HG03354 (cell line): ENCODE data around the gene ZXDC.

Experiments used
- ATAC-seq: cut with Tn5 transposase; IDR thresholded peaks from one replicate; pipeline ENCODE4 v1.9.1; 2021; ENCODE audit warnings: mild to moderate bottlenecking; ENCODE audit not compliant: unreplicated experiment, poor library complexity, severe bottlenecking

The ZXDC gene

DNA sequence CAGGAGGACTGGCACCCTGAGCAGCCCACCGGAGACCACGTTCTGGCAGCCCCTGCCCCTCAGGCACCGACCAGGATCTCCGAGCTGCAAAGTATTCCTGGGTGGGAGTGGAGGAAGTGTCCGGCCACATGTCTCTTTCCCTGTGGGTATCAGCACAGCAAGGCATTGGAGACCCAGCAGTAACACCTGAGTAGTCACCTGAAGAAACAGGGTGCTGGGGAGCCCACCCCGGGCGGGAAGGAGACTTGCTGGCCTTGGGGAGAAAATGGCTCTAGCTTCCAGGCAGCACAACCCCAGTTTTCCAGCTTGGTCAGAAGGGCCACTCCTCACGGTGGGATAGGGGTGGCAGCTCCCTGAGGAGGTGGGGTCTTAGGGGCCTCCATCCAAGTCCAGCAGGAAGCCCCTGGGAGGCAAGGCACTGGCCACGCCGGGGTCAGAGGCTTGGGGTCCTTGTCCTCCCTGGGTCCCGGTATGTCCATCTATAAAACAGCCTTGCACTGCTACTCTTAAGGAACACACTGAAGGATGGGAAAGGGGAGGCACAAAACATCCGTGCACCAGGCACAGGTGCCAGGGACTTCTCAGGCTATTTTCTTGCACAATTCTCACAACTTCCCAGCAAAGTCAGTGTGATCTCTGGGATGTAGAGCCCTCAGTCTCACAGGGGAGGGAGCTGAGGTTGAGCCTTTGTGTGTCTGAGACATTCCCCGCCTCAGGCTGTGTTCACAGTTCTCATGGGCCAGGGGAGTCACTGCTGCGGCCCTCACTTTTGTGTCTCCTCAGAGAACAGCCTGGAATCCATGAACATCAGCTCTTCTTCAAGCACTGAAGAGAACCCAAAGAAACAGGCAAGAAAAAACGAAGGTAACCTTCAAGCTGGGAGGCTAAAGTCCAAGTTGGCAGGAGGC, 69.0 kb downstream of the ZXDC start:
- no peak for ATAC-seq

GRCh38 chr3:126402666-126403302, 72.9 kb downstream of the ZXDC start:
- no peak for ATAC-seq

DNA sequence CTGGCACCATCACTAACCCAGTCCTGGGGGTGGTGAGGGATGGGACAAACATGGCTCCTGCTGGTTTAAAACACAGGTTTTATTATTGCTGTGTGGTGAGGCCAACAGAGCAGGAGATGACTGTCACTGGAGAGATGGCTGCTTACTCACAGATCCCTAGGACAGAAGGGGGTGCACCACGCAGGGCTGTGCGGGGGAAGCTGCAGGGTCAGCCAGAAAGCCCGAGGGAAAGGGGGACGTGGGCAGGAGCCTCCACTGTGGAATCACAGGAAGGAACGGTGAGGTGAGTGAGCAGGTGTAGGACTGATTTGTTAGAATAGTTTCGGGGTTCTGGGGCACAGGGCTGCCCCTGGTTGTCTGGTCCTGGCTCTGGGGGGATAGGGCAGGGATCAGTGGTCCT, 73.5 kb downstream of the ZXDC start:
- no peak for ATAC-seq

GRCh38 chr3:126401611-126402160, 74.0 kb downstream of the ZXDC start:
- no peak for ATAC-seq

GRCh38 chr3:126399756-126400155, 75.9 kb downstream of the ZXDC start:
- ATAC-seq: no peak

- ATAC-seq: no peak
These were observed 76.3 kb downstream of the ZXDC start for GRCh38 chr3:126399351-126399735.

- no peak for ATAC-seq
These were observed 77.0 kb downstream of the ZXDC start for GRCh38 chr3:126398423-126399350.

GRCh38 chr3:126397610-126398422, 77.9 kb downstream of the ZXDC start:
- no peak for ATAC-seq

DNA sequence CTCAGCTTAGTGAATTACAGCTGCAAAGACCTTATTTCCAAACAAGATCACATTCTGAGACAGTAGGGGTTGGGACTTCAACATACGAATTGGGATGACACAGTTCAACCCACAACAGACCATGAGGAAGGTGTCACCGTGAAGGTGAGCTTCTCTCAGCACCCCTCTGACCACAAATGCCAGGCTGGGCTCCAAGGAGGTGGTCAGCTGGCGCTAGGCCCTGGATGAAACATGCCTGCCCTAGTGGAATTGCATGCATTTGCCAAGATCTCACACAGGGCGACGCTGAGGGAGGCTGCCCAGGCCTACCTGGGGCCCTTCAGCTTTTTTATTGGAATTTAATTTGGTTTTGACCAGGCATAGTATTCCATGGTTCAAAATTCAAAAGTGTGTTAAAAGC, 79.2 kb downstream of the ZXDC start:
- no peak for ATAC-seq

- no peak for ATAC-seq
These were observed 79.7 kb downstream of the ZXDC start for GRCh38 chr3:126395846-126396513.

DNA sequence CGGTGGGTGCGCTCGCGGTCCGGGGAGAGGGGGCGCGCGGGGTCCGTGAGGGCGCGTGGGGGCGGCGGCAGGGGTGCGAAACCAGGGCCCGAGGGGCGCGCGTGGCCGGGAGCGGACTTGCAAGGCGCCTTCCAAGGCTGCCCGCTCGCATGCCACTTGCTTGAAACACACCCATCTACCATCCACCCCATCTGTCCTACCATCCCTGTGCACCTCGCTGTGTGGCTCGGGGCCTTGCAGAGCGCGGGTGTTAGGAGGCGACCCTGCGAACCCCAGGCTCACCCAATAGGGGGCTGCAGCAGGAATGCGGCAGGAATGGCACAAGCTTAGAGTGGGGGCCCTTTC, 80.7 kb downstream of the ZXDC start:
- no peak for ATAC-seq

DNA sequence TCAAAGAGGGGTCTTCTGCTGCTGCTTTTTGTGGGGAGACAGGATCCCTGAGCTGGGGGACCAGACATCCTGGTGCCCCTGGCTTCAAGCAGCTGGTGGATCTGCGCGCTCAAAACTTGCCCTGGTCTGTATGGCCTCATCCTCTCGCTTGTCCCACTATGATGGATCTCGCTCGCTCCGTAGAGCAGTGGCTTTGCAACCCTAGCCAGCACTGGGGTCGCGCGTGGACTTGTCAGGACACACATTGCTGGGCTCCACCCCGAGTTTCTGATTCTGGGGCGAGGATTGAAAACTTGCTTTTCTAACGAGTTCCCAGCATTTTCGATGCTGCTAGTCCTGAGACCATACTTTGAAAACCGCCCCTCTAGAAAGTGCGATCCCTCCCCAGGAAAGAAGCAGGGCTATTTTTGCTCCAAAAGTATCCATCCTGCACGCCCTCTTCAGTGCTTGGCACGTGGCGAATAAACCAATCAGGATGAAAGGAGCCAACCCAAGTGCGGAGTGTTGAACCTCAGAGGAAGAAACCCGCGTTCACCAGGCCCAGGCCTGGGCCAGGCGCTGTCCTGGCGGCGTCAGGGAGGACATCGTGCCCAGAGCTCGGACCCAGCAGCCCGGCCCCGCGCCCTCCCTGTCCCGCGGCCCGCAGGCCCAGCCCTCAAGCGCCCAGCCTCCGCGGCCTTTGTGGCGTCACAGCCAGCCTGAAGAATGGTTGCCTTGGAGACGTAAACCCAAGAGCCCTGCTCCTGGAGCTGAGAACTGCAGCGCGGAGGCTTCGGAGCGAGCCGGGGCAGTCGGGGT, 81.3 kb downstream of the ZXDC start, which contains the start of gene CFAP100:
Gene CFAP100 (plus strand): TSS at position 731 of the 798 bp plus-strand sequence. CDS start 1,092 bp downstream, outside the sequence.
- ATAC-seq: no peak

DNA sequence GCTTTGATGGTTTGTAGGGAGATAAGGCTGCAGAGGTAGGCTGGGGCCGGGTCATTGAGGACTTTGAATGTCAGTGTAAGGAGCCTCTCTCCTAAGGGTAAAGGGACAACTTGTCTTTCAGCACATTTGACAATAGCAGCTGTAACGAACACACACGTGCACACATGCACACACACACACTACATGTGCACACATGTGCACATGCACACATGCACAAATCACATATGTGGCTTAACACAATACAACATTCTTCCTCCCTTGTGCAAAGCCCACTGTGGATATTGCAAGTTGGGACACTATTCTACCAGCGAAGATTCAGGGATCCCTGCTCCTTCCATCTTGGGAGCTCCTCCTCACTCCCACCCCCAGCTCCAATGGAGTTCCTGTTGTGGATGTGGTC, 82.1 kb downstream of the ZXDC start:
- no peak for ATAC-seq

DNA sequence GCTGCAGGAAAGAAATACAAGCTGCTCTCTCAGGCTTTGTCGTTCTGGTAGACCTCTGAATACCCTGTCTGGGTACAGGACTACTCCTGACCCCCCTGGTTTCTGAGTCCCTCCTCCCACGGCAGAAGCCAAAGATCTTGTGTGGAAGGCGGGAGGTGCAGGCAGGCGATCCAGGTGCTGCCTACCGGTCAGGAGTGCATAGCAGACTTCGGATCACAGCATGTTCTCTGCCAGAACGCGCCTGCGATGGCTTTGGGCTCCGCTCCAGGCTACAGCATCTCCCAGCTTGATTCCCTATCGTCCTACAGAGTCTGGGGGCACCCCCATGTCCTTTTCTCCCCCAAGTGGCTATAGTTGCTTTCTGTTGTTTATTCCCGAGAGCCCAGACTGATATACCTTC, 83.4 kb downstream of the ZXDC start:
- no peak for ATAC-seq

DNA sequence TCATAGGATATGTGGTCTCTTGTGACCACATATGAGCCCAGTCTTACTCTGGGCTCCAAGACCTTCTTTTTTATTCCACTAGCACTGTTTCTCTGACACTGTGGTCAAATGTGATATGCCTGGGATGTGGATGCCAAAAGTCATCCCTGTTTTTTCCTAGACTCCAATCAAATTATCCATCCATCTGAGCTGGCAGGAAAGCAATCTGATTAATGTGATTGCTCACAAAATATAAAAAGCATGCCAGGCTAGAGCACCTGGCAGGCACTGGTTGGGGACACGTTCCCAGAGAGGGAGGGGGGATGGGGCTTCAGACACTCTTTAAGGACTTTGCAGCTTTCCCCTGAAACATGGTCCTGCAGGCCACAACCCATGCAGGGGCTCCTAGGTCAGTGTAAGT, 84.1 kb downstream of the ZXDC start:
- no peak for ATAC-seq

DNA sequence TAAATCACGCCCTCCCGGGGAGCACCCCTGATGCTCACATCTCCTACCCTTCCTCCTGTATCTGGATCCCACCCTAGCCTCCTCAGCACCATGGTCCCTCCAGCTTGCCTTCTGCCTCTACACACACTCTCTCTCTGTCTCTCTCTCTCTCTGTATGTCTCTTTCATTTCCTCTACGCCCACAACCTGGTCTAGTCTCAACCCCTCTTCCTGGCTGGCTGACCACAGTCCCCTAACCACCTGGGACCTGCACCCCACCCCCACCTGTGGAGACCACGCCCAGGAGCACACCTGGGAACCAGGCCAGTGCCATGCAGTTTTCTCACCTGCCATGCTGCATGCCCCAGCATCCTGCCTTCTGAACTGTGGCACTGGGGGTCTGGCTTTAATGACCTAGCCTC, 84.9 kb downstream of the ZXDC start:
- ATAC-seq: no peak

- ATAC-seq: no peak
These were observed 85.5 kb downstream of the ZXDC start for GRCh38 chr3:126390201-126390600.

GRCh38 chr3:126389794-126390146, 85.9 kb downstream of the ZXDC start:
- no peak for ATAC-seq
